Umbilical cord (tissue), 2 donors: ENCODE results near the gene MYO18B. TPM values are rescaled to one million over a fixed set of nuclear protein-coding genes. Genes with fewer than 3 reads are reported as not detected.
A peak's percentile ranks its signal among the peaks of the same experiment; 100 is the strongest.

Source experiments
- DNase-seq: peaks from one replicate; pipeline ENCODE4 v3.0.0-alpha.2; 2015; ENCODE audit warnings: low spot score
- total RNA-seq: library from RNA; depleted of rRNA; stranded (reverse); fragments of >200 nt; gene quantifications from one replicate; pipeline ENCODE4 v1.2.3, GENCODE V29; 2014; ENCODE audit warnings: low replicate concordance; ENCODE audit not compliant: insufficient read depth

MYO18B gene
- total RNA-seq, 1 donor from 2014 or later: 7.9 TPM

DNA sequence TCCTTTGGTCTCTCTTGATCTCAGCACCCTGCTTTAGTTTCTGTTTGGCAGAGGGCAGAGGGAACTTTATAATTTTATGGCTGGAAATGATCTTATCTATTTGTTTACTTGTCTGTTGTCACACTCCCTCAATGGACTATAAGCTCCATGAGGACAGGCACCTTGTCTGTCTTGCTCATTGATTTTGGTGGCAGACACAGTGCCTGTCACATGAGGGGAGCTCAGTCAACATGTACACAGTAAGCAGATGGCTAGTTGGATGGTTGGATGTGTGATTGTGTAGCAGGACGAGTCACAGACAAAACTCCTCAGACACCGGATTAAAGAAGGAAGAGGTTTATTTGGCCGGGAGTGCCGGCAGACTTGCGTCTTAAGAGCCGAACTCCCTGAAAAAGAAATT, 80.4 kb downstream of the MYO18B start:
- DNase-seq: no peak

DNA sequence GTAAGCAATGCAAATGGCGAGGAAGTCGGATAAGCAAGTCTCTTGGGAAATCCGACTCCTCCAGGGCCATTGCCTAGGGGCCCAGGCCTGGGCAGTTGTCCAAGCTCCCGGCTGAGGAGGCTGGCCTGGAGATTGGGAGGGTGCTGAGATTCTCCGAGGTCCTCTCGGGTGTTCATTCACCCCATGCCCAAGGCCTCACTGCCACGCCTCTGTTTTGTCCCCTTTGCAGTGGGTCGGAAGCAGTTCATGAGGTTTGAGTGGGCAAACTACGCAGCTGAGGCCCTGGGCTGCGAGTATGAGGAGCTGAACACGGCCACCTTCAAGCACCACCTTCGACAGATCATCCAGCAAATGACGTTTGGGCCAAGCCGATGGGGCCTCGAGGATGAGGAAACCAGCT, 81.3 kb downstream of the MYO18B start:
- DNase-seq: no peak

DNA sequence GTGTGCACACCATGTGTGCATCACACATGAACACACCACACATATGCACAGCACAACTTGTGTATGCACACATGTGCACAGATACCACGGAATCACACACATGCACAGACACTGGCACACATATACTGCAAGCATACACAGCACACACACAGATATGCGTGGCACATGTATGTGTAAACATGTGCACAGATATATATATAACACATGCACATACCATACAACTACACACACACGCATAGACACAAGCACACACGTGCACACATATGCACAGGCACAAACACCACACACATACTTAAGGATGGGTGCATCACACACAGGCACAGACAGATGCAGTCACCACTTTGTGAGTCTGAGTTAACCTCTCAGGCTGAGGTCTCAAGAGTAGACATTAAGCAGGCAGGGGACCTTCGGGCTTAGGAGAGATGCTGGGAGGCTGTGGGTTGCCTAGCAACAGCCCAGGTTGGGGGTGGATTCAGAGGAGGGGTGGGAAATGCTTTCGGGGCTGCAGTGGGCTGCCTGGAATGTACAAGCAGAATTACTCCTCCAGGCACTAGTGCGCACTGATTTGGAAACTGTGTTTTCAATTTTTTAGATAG, 82.9 kb downstream of the MYO18B start:
- DNase-seq: no peak

DNA sequence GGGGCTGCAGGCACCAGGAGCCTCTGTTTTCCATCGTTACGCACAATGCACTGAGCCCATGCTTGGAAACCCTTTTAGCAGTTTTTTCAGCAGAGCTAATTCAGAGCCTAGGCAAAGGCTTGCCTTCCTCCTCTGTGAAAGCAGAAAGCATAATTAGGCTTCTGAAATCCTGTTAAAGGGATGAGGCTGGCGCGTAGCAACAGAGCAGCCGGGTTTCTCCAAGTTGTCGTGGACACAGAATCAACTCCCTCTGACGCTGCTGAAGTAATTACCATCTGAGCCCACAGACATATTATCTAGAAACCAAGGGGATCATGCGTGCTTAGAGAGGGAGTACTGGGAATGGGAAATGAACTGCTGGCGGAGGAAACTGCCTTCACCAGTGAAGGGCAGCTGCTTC, 85.4 kb downstream of the MYO18B start:
- no peak for DNase-seq

DNA sequence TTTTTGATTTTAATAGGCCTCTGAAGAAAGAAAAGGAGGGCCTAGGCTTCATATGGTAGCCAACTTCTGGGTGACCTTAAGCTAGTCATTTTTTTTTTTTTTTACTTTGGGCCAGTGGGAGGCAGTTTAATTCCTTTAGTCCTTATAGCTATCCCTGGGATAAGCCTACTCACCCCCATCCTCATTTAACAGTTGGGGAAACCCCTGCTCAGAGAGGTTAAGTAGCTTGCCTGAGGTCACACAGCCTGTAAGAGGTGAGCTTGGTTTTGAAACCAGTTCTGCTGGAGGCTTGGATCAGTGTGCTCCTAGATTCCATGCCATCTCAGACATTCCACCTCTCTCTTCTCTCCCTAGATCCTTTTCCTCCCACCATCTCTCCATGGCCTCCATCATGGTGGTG, 86.4 kb downstream of the MYO18B start:
- no peak for DNase-seq

DNA sequence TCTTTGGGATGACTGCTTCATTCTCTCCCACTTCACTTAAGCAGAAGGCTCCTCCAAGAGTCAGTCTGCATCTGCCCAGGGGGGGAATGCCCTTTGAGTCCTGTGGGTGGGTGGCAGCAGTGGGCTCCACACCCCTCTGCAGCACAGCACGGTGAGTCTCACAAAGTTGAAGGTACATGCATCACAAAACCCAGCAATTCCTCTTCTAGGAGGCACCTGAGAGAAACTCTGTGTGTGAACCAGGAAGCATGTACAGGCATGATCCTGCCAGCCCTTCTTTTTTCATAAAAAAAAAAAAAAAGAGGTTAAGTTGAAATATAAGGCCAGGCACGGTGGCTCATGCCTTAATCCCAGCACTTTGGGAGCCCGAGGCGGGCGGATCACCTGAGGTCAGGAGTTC, 87.2 kb downstream of the MYO18B start:
- no peak for DNase-seq

DNA sequence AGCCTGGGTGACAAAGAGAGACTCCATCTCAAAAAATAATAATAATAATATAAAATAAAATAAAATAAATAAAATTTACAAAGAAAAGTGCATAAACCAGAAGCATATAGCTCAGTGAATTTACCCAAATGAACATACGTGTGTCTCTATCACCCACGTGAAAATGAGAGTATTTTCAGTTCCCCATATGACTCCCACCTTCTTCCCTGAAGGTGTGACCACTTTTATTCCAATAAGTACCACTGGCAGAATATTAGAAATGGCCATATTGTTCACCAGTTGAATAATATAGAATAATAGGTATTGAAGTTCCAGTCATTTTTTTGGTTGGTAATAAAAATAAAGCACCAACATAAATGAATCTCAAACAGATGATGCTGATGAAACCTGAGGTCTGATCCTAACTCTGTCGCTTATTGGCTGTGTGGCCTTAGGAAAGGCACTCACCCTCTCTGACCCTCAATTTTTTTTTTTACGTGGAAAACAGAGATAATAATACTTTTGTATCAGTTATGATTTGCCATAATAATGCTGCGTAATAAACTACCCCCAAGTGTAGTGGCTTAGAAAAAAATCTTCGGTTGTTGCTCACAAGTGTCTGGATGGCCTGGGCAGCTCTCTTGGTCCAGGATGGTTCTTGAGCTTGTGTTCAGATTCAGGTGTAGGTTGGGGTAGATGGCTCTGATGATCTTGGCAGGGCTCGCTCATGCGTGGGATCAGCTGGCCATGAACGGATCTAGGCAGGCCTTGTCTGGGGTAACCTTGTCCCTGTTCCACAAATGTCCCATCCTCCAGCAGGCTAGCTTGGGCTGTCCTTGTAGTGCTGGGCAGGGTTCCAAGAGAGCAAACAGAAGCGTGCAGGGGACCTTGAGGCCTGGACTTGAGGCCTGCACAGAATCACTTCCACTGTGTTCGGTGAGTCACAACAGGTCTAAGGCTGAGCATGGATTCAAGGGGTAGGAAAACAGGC, 88.1 kb downstream of the MYO18B start:
- no peak for DNase-seq

DNA sequence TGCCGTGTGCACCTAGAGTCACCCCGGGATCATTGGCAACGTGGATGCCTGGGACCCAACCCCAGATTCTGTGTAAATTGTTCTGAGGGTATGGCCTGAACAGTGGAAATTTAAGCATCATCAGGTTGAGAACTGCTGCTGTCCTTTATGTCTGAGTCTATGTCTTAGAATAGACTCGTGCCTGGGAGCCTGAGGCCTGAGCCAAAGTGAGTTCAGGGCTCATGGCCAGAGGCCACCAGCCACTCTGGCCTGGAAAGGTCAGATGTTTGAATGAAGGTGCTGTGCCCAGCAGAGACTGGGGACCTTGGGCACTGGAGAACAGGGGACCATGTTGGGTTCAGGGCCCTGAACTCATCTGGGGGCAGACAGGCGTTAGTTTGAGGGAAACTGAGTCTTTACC, 91.1 kb downstream of the MYO18B start:
- no peak for DNase-seq

DNA sequence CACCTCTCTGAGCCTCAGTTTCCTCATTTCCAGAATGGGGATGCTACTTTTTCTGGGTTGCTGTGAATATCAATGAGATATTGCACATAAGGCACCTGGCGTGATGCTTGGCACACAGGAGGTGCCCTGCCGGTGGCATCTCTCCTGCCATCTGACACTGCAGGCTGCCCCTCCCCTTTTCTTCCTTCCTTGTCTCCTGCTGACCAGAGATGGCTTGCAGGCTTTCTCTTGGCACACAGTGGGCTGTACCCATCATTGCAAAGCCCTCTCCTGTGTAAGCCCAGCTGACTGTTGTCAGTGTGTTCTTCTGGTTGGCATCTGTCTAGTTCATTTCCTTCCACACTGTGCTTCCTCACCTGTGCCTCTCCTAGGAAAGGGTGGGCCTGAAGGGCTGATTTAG, 91.7 kb downstream of the MYO18B start:
- no peak for DNase-seq

DNA sequence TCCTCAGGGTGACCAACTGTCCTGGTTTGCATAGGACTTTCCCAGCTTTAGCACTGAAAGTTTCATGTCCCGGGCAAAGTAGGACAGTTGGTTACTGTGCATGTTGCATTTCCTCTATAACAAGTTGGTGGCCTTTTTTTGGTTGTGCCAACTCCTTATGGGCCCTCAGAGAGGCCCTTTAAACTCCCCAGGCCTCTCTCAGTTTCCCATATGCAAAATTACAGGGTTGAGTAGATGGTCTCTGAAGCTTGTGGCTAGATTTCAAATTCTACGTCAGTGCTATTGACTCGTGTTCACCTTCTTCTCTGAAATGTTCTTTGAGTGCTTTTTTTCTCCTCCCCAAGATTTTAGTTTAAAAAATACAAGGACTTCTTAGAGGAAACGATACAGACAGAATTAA, 92.5 kb downstream of the MYO18B start:
- no peak for DNase-seq

DNA sequence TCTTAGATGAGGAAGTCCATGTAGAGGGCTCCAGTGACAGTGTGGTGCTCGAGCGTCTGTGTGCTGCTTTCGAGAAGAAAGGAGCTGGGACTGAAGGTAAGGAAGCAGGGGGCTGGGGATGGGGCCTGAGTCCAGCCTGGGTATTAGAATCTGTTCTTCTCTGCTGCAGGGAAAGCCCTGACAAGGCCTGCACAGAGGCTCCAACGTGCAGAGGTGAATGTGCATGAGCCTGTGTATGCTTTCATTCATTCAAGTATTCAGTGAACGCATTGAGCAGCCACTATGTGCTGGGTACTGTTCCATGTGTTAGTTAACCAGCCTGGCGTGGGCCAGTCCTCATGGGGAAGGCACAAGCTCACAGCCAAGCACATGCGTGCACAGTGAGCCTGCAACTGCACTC, 93.4 kb downstream of the MYO18B start:
- DNase-seq: no peak

DNA sequence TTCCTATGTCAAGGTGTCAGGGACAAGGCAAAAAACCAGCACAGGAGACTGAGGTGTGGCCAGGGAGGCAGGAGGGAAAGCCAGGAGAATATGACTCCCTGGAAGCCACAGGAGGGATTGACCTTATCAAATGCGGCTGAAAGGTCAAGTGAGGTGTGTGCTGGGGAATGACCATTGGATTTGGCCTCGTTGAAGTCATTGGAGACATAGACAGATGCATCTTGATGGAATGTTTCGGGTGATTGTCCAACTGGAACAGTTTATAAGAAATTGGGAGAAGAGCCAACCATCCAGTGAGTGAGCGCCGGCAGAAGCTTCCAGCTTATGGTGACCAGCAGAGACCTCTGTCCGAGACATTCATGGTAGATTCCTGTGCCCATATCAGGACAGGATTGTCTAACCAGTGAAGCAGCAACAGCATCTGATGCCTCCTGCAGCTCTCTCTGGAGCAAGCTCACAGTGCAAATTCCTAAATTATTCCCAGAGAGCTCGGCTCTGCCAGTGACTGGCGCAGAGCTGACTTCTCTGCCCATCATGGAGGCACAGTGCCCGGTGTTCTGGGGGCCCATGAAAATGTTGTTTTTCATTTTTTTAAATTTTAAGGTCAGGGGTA, 95.4 kb downstream of the MYO18B start:
- no peak for DNase-seq

DNA sequence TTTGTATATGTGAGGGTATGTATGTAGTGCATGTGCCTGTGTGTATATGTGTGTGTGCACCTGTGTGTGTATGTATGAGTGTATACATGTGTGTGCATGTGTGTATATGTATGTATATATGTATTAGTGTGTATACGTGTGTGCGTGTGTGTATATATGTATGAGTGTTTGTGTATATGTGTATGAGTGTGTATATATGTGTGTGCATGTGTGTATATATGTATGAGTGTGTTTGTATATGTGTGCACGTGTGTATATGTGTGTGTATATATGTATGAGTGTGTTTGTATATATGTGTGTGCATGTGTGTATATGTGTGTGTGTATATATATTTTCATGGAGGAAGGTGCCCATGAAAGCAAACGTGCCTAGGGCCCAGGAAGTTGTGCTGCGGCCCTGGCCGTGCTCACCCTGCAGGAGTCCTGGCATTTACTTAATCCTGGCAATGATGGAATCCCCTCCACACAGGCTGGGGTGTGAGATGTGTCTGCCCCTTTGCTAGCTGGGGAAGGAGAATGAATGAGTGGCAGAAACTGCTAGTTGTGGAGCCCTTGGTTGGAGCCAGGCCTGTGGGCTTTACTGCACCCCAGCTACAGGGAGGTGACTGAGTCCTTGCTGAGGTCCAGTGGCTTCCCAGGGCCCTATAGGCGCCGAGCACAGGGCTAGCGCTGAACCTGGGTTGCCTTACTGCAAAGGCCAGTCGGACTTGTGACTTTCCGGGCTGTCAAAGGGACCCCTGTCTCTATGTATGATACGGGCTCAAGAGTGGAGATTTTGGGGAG, 97.2 kb downstream of the MYO18B start:
- DNase-seq: no peak

DNA sequence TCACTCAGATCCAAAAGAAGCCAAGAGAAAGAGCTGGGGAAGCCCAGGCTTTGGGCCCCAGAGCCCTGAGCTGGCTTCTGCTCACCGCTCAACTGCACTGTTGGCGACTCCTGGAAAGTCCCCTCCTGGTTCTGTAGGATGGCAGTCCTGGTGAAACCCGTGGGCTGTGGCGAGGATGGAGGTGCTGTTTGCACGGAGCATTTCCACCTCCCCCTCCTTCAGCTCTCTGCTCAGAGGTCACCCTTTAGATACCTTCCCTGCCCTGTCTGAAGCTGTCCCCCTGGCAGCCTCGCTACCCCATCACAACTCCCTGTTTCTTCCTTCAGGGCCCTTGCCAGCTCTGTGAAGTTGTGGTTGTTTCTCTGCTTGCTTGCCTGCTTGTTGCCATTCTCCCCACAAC, 97.8 kb downstream of the MYO18B start:
- DNase-seq: no peak

DNA sequence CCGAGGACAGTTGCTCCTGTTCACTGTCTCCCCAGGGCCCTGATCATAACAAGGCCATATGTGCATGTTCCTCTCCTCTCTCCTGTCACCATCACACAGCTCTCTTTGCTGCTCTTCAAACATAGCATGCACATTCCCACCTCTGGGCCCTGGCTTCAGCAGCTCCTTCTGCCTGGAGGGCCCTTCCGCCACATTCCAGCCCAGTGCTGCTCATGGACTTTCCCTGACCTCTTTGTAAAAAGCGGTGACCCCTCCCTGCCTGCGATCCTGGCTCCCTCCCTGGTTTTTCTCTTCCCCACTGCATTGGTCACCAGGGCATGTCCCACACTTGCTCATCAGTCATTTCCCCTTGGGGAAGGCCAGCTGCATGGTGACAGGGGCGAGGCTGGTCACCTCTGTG, 98.2 kb downstream of the MYO18B start:
- no peak for DNase-seq

DNA sequence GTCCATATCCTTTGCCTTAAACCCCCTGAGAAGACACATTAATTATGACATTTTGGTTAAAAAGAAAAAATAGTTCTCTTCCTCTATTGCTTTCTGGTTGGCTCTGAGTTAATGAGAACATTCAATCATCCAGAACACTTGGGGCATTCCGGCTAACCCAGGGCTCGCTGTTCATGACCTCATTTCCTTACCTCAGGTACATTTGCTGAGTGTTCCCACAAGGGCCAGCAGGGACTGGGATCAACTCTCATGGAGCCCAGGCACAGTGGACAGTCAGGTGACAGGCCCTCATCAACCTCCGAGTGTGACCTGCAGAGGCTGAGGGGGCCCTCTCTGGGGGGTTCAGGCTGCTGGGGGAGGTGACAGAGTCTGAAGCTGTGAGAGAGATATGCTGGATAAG, 98.9 kb downstream of the MYO18B start:
- DNase-seq: no peak

DNA sequence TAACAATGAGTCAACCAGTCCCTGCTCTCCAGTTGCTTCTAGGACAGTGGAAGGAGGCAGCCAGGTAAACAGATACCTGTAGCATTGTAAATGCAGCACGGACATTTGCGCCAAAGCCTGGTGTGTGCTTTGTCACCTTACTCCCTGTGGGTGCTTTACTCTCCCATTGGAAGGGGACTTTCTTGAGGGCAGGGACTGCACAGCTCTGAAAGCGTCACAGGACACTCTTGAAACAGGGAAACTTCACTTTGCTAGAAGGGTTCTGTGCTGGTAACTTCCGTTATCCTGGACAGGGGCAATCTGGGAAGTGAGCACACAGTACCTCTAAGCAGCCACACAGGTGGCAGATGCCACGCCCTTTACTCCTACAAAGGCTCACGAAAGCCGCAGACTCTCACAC, 99.8 kb downstream of the MYO18B start:
- no peak for DNase-seq

DNA sequence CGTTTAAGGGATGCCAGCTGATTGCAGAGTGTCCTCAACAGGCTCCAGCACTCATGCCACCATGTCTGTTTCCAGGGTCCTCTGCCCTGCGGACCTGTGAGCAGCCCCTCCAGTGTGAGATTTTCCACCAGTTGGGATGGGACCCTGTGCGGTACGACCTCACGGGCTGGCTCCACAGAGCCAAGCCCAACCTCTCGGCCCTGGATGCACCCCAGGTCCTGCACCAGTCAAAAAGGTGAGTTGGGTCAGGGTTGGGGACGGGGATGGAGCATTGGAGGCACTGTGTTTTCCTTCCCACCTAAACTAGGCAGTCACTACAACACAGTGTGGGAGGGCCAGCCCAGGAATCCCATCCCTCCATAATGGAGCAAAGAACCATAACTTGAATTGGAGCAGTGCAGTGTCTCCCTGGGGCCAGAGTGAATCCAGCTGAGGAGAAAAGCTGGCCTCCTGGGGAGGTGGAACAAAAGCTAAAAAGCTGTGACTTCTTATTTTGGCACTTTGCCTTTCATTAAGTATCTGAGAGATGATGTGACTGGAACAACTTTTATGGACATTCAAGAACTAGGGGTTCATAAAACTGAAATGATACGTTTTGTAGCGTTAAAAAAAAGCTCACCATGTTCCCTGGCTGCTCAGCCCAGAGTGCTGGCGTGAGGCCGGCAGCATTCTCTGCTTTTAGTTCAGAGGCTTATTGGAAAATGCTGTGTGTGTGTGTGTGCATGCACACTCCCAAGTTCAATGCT, 101.8 kb downstream of the MYO18B start:
- DNase-seq: peak; percentile 7

DNA sequence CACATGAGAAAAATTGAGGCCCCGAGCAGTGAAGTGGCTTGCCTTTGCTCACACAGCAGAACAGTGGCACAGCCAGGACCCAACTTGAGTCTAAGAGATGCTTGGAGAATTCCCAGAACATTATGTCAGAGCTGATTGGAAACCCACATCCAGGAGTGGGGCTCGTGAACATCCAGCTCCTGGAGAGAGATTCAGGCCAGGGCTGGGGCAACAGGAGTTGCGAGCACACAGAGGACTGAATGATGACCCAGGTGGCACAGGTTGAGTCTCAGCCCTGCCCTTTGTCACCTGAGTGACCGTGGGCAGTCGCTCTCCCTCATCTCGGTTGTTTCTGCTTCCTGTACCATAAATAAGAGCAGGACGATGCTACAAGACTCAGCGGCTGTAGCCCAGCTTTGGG, 102.6 kb downstream of the MYO18B start:
- no peak for DNase-seq

DNA sequence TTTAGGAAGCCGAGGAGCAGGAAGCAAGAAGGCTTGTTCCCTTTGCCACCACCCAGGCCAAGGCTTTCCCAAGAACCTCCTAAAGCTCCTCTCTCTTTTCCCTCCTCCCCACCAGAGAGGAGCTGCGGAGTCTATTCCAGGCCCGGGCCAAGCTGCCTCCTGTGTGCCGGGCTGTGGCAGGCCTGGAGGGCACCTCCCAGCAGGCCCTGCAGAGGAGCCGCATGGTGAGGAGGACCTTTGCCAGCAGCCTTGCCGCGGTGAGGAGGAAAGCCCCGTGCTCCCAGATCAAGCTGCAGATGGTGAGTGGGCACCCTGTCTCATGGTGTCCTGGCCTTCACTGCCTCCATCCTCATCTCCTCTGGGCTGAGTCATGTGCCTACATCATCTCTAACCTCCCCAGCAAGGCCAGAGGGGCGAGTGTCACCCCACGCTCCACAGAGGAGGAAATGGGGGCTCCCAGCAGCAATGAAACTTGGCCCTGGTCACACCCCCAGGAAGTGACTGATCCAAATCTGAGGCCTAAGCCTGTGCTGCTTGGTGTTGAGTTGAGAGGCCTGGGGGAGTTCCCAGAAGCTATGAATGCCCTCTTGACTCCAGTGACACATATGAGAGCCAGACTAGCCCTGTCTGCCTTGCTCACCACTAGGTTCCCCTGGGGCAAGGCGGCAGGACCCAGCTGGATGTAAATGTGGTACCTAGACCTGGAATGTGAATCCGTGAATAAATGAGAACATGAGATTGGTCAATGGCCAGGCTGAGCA, 104.2 kb downstream of the MYO18B start:
- no peak for DNase-seq

DNA sequence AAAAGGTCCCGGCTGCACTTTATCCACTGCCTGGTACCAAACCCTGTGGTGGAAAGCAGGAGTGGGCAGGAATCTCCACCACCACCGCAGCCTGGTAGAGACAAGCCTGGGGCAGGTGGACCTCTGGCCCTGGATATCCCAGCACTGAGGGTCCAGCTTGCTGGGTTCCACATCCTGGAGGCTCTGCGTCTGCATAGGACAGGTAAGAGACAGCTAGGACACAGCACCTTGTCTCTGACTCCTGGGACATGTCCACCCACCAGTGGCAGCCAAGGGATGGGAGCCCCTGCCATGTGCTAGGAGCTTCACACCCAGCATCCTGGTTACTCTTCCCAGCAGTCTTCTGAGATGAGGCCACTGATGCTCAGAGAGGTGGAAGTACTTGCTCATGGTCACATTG, 105.5 kb downstream of the MYO18B start:
- no peak for DNase-seq
